Measurements from ENCODE around the gene LRRC47.

LRRC47 gene

GRCh38 chr1:3820316-3820715 is 24.0 kb upstream of the LRRC47 start:
- Histone ChIP-seq H3K27me3 (replicated peaks; ENCODE audit: control insufficient read depth, insufficient read depth, low read length) (no peaks in the 10 kb centered on the region), H3K36me3 (ENCODE audit: control insufficient read depth, insufficient read depth, low read length) (peaks cover 16% of the 10 kb centered on the region), H3K4me3 (replicated peaks; ENCODE audit: low read depth, low read length) (no peak overlapping the region)
- DNase-seq (ENCODE audit: extremely low read depth, insufficient read length) = no peak
- no peak for TF ChIP-seq CTCF (IDR thresholded peaks at IDR 0.05; ENCODE audit: insufficient read depth, low read length, poor library complexity, severe bottlenecking)

GRCh38 chr1:3819771-3820200 is 23.5 kb upstream of the LRRC47 start:
- Histone ChIP-seq H3K36me3 (ENCODE audit: control insufficient read depth, insufficient read depth, low read length) (peaks cover 16% of the 10 kb centered on the region), H3K4me3 (replicated peaks; ENCODE audit: low read depth, low read length) (no peak overlapping the region), H3K27me3 (replicated peaks; ENCODE audit: control insufficient read depth, insufficient read depth, low read length) (no peaks in the 10 kb centered on the region)
- no peak for DNase-seq (ENCODE audit: extremely low read depth, insufficient read length)
- no peak for TF ChIP-seq CTCF (IDR thresholded peaks at IDR 0.05; ENCODE audit: insufficient read depth, low read length, poor library complexity, severe bottlenecking)

- Histone ChIP-seq H3K4me3 (replicated peaks; ENCODE audit: low read depth, low read length) (no peak overlapping the region), H3K36me3 (ENCODE audit: control insufficient read depth, insufficient read depth, low read length) (peaks cover 14% of the 10 kb centered on the region), H3K27me3 (replicated peaks; ENCODE audit: control insufficient read depth, insufficient read depth, low read length) (no peaks in the 10 kb centered on the region)
- DNase-seq (ENCODE audit: extremely low read depth, insufficient read length) = no peak
- no peak for TF ChIP-seq CTCF (IDR thresholded peaks at IDR 0.05; ENCODE audit: insufficient read depth, low read length, poor library complexity, severe bottlenecking)
These were observed 21.7 kb upstream of the LRRC47 start for GRCh38 chr1:3817821-3818597.

GRCh38 chr1:3817138-3817740 is 20.9 kb upstream of the LRRC47 start:
- peaks cover 10% of the 10 kb centered on the region for H3K36me3 ChIP-seq (ENCODE audit: control insufficient read depth, insufficient read depth, low read length)
- TF ChIP-seq CTCF (IDR thresholded peaks at IDR 0.05; ENCODE audit: insufficient read depth, low read length, poor library complexity, severe bottlenecking) = no peak
- no peaks in the 10 kb centered on the region for H3K27me3 ChIP-seq (replicated peaks; ENCODE audit: control insufficient read depth, insufficient read depth, low read length)
- H3K4me3 ChIP-seq (replicated peaks; ENCODE audit: low read depth, low read length) = no peak overlapping the region
- no peak for DNase-seq (ENCODE audit: extremely low read depth, insufficient read length)

GRCh38 chr1:3816331-3817137 is 20.2 kb upstream of the LRRC47 start:
- no peak for TF ChIP-seq CTCF (IDR thresholded peaks at IDR 0.05; ENCODE audit: insufficient read depth, low read length, poor library complexity, severe bottlenecking)
- Histone ChIP-seq H3K27me3 (replicated peaks; ENCODE audit: control insufficient read depth, insufficient read depth, low read length) (no peaks in the 10 kb centered on the region), H3K4me3 (replicated peaks; ENCODE audit: low read depth, low read length) (no peak overlapping the region), H3K36me3 (ENCODE audit: control insufficient read depth, insufficient read depth, low read length) (peaks cover 10% of the 10 kb centered on the region)
- no peak for DNase-seq (ENCODE audit: extremely low read depth, insufficient read length)

All from GM06990 (cell line).